ENCODE data around the gene CCDC152.
"Not testable (repeated sequence)": the region's sequence is repeated elsewhere in the genome, so short reads cannot be mapped to it uniquely, and the experiment has no call there.

The CCDC152 gene

DNA sequence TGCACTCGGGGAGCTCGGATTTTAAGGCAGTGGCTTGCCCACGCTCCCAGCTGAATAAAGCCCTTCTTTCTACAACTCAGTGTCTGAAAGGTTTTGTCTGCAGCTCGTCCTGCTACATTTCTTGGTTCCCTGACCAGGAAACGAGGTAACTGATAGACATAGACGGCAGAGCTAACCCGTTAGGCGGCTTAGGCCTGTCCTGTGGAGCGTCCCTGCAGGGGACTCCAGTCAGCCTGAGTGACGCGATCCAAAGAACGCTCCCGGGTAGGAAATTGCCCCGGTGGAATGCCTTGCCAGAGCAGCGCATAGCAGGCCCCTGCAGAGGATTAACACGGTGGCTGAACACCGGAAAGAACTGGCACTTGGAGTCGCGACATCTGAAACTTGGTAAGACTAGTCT, 56.9 kb downstream of the CCDC152 start:
- no peaks in the 10 kb centered on the region for H3K27me3 Mint-ChIP-seq
- DNase-seq (no peak), ATAC-seq (replicated peaks) (no peak)
- peaks cover 0 to 9% of the 10 kb centered on the region in 2 donors for H3K4me1 Mint-ChIP-seq
- H3K27ac Mint-ChIP-seq: no peak overlapping the region
- H3K9me3 Mint-ChIP-seq: no peaks in the 10 kb centered on the region
- no peaks in the 10 kb centered on the region for H3K36me3 Mint-ChIP-seq
- H3K4me3 Mint-ChIP-seq: no peak overlapping the region

DNA sequence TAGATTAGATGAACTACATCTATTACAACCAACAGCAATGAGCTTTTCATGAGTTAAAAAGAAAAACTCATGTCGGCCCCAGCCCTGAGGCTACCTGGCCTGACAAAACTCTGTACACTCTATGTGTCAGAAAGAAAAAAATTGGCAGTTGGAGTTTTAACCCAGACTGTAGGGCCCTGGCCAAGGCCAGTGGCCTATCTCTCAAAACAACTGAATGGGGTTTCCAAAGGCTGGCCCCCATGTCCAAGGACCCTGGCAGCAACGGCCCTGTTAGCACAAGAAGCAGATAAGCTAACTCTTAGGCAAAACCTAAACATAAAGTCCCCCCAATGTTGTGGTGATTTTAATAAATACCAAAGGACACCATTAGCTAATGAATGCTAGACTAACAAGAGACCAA, 59.9 kb downstream of the CCDC152 start:
- H3K36me3 Mint-ChIP-seq; H3K27me3 Mint-ChIP-seq; H3K9me3 Mint-ChIP-seq; ATAC-seq (replicated peaks); H3K27ac Mint-ChIP-seq; H3K4me3 Mint-ChIP-seq; H3K4me1 Mint-ChIP-seq; DNase-seq: not testable (repeated sequence)

DNA sequence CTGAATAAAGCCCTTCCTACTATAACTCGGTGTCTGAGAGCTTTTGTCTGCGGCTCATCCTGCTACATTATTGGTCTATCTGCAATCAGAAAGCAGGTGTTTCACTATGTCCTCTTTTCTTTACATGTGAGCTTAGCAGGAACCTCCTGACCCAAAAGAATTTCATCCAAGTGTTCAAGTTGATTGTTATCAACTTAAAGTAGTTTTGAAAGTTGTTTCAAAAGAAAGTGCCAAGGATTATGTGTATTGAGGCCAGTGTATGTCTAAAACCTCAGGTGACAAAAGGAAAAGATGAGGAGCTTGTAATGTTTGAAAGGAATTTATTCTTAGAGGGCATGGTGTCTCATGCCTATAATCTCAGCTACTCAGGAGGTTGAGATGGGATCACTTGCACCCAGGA, 63.1 kb downstream of the CCDC152 start:
- no peaks in the 10 kb centered on the region for H3K27me3 Mint-ChIP-seq
- H3K36me3 Mint-ChIP-seq: no peaks in the 10 kb centered on the region
- H3K9me3 Mint-ChIP-seq: no peaks in the 10 kb centered on the region
- ATAC-seq (replicated peaks): no peak
- H3K4me1 Mint-ChIP-seq: no peaks in the 10 kb centered on the region
- no peak overlapping the region for H3K27ac Mint-ChIP-seq
- no peak for DNase-seq
- H3K4me3 Mint-ChIP-seq: no peak overlapping the region

DNA sequence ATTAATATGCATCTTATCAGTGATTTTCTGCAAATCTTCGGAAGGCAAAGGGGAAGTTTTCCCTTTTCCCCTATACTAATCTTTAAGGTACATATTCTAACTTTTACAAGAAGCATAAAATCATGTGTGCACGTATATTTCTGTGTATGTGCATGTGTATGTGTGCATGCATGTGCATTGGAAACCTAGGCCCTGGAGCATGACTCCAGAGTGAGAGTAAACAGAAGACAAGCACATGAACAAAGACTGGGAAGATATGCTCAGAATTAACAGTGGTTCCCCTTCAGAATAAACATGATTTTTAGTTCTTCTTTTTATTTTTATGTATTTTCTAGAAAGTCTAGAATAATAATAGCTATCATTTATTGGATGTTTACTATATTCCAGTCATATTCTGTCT, 65.9 kb downstream of the CCDC152 start:
- no peaks in the 10 kb centered on the region for H3K36me3 Mint-ChIP-seq
- no peak overlapping the region for H3K4me3 Mint-ChIP-seq
- peaks cover 0 to 7% of the 10 kb centered on the region in 2 donors for H3K27me3 Mint-ChIP-seq
- H3K9me3 Mint-ChIP-seq: no peaks in the 10 kb centered on the region
- ATAC-seq (replicated peaks) (no peak), DNase-seq (no peak)
- no peak overlapping the region for H3K27ac Mint-ChIP-seq
- peaks cover 2 to 3% of the 10 kb centered on the region in 2 donors for H3K4me1 Mint-ChIP-seq

DNA sequence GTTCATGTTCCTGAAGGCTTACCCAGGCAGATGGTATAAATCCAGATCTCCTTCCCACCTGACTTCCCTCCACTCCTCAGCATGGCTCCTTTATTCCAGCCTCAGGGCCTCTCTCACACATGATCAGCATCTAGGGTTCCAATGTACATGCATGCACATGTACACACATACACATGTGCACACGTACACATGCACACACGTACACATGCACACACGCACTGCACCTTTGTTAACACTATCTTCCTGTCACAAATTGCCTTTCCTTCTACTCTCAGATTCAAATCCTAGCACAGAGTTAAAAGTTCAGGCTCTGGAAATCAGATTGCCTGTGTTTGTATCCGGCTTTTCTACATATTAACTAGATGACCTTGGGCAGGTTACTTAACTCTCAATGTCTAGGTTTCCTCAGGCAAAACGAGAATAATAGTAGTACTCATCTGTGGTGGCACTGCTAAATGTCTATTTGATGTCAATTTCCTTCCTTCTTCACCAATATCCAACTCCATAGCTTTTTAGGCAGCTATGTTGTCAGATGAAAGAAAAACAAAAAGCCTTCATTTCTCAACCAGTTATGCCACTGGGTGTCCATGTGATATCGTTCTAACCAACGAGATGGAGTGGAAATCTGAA, 67.8 kb downstream of the CCDC152 start:
- Mint-ChIP-seq H3K27ac (no peak overlapping the region), H3K4me1 (peaks cover 2 to 7% of the 10 kb centered on the region in 2 donors), H3K27me3 (peaks cover 0 to 7% of the 10 kb centered on the region in 2 donors), H3K9me3 (no peaks in the 10 kb centered on the region), H3K4me3 (no peak overlapping the region), H3K36me3 (no peaks in the 10 kb centered on the region)
- ATAC-seq (replicated peaks) (no peak), DNase-seq (no peak)

DNA sequence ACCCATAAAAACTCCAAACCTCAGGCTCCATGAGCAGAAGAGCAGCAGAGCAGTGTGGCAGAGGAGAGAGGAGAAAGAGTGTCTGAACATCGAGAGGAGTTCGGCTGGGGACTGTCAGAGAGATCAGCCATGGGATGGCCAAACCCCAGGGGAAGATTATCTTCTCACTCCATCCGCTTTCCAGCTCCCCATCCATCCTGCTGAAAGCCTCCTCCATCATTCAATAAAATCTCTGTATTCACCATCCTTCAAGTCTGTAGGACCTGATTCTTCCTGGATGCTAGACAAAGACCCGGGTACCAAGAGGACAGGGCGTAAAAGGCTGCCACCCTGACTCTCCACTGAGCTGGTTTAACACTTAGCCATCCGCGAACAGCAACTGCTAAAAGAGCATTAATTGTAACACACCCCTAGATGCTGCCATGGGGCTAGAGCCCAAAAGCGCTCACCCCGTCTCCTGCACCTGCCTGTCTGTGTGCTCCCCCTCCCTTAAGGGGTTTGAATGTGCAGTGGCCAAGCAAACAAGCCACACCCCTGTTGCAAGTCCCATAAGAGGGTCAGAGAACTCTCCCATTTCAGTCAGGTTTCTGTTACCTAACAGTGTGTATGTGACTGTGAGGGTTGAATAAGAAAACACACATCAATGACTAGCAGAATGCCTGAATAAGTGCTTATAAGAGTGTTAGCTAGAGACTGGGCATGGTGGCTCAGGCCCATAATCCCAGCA, 69.0 kb downstream of the CCDC152 start:
- Mint-ChIP-seq H3K4me1 (peaks cover 2 to 7% of the 10 kb centered on the region in 2 donors), H3K27me3 (peaks cover 0 to 7% of the 10 kb centered on the region in 2 donors), H3K4me3 (no peak overlapping the region), H3K9me3 (no peaks in the 10 kb centered on the region), H3K27ac (no peak overlapping the region), H3K36me3 (no peaks in the 10 kb centered on the region)
- ATAC-seq (replicated peaks) (no peak), DNase-seq (no peak)

DNA sequence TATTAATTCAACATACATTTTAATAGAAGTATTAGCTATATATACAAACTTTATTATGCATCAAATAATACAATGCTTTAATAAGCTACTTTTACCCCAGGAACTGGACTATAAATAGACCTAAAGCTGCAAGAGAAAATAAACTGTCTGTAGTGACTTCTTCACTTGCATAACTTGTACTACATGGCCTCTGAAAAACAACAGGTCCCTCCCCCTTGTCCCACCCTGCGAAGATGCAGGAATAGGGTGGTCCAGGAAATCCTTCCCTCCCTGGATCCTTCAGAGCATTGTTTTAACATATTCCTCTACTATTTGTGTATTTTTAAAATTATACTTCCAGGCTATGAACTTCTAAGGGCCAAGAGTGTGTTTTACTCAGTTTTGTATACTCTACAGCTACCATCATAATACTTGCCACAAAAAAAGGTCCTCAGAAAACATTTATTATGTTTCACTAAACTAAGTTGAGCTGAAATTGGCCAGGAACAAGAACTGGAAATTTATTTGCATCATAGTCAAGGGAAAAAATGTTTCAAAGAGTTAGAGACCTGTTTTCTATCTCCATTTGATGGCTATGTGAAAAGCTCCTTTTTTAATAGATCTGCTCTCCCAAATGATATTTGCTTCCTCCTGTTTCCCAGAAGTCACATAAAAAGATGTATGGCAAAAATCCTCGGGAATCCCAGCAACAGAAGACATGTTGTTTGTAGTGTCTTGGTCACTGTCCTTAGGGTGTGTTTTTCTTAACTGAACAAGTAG, 70.3 kb downstream of the CCDC152 start:
- Mint-ChIP-seq H3K27ac (no peak overlapping the region), H3K4me3 (no peak overlapping the region), H3K9me3 (no peaks in the 10 kb centered on the region), H3K36me3 (no peaks in the 10 kb centered on the region), H3K4me1 (peaks cover 2 to 7% of the 10 kb centered on the region in 2 donors), H3K27me3 (peaks cover 0 to 7% of the 10 kb centered on the region in 2 donors)
- ATAC-seq (replicated peaks): no peak
- DNase-seq: no peak

DNA sequence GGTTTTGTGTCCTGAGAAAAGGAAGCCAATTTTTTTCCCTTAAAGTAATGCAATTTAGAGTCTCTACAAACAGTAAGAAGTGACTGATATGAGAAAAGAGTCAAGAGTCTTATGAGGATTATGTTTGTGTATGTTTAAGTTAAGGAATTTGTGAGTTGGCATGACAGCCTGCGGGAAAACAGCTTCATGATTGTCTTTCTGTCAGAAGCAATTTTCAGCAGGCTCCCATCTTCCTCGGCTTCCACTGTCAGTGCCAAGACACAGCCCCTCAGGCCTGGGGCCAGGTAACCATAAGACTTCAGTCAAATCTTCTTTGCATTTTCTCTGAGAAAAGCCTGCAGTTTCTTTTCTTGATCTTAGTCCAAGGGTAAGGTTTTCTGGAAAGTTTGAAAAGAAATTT, 72.1 kb downstream of the CCDC152 start:
- peaks cover 0 to 7% of the 10 kb centered on the region in 2 donors for H3K27me3 Mint-ChIP-seq
- DNase-seq (no peak), ATAC-seq (replicated peaks) (no peak)
- H3K4me3 Mint-ChIP-seq: no peak overlapping the region
- no peaks in the 10 kb centered on the region for H3K9me3 Mint-ChIP-seq
- H3K27ac Mint-ChIP-seq: no peak overlapping the region
- H3K4me1 Mint-ChIP-seq: peaks cover 2 to 7% of the 10 kb centered on the region in 2 donors
- H3K36me3 Mint-ChIP-seq: no peaks in the 10 kb centered on the region

DNA sequence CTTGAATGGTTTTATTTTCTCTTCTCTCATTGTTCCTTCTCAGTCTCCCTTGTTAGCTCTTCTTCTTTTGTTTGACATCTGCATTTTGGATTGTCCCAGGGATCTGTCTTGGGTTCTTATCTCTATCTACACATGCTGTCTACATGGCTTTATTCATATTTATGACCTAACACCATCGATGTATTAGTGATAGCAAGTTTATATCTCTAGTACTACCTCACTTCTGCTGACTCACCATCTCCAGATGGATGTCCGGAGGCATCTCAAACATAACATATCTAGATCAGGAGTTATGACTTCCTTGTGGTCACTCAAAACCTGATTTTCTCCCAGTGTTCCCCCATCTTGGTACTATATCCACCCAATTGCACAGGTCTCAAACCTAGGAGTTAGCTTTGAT, 74.3 kb downstream of the CCDC152 start:
- no peak overlapping the region for H3K4me3 Mint-ChIP-seq
- no peaks in the 10 kb centered on the region for H3K27me3 Mint-ChIP-seq
- no peaks in the 10 kb centered on the region for H3K36me3 Mint-ChIP-seq
- H3K4me1 Mint-ChIP-seq: peaks cover 2 to 7% of the 10 kb centered on the region in 2 donors
- no peak overlapping the region for H3K27ac Mint-ChIP-seq
- peaks cover 0 to 1% of the 10 kb centered on the region in 2 donors for H3K9me3 Mint-ChIP-seq
- ATAC-seq (replicated peaks): no peak
- no peak for DNase-seq

DNA sequence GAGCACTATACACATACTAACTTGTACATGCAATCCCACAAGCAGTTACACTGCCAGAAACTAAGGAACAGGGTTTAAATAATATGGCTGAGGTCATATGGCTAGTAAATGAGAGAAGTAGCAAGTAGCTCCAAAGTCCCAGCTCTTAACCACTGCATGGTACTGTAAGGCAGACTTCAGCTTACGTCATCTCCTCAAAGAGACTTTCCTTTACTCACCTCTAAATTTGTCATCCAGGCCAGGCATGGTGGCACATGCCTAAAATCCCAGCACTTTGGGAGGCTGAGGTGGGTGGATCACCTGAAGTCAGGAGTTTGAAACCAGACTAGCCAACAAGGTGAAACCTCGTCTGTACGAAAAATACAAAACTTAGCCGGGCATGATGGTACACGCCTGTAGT, 75.4 kb downstream of the CCDC152 start:
- peaks cover 2 to 7% of the 10 kb centered on the region in 2 donors for H3K4me1 Mint-ChIP-seq
- ATAC-seq (replicated peaks): no peak

DNA sequence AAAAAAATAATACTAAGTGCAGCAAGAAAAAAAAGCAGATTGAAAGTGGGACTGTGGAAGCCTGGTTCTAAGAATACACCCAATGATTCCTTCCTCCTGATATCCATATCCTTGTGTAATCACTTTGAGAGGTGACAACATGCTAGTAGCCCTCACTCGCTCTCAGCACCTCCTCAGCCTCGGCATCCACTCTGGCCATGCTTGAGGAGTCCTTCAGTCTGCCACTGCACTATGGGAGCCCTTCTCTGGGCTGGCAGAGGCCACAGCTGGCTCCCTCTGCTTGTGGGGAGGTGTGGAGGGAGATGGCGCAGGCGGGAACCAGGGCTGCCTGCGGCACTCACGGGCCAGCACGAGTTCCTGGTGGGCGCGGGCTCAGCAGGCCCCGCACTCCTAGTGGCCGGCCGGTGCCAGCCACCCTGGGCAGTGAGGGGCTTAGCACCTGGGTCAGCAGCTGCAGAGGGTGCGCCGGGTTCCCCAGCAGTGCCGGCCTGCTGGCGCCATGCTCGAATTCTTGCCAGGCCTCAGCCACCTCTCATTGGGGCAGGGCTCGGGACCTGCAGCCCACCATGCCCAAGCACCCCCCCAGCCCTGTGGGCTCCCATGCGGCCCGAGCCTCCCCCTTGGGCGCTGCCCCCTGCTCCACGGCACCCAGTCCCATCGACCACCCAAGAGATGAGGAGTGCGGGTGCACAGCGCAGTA, 79.6 kb downstream of the CCDC152 start:
- DNase-seq: no peak
- Mint-ChIP-seq H3K9me3 (peaks cover 0 to 1% of the 10 kb centered on the region in 2 donors), H3K4me3 (no peak overlapping the region), H3K27me3 (peaks cover 3 to 11% of the 10 kb centered on the region in 2 donors), H3K27ac (no peak overlapping the region), H3K36me3 (no peaks in the 10 kb centered on the region), H3K4me1 (no peaks in the 10 kb centered on the region)
- ATAC-seq (replicated peaks): no peak

More for the DNA sequence above, 75.4 kb downstream of the CCDC152 start:
- H3K27ac Mint-ChIP-seq: no peak overlapping the region
- H3K36me3 Mint-ChIP-seq: no peaks in the 10 kb centered on the region
- DNase-seq: no peak
- H3K27me3 Mint-ChIP-seq: no peaks in the 10 kb centered on the region
- no peak overlapping the region for H3K4me3 Mint-ChIP-seq
- peaks cover 0 to 1% of the 10 kb centered on the region in 2 donors for H3K9me3 Mint-ChIP-seq

DNA sequence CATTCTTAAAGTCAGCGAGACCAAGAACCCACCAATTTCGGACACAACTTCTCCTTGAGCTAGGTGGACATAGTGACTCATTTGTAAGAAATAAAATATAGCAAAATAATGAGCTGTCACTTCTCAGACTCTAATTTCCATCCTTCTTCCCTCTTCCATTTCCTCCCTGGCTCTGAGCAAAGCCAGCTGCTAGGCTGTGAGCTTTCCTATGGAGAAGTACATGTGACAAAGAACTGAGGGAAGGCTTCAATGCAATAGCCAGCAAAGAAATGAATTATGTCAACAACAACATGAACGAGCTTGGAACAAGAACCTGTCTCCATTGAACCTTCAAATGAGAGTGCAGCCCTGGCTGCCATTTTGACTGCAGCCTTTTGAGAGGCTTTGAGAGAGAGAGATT, 81.0 kb downstream of the CCDC152 start:
- ATAC-seq (replicated peaks) (no peak), DNase-seq (no peak)
- no peaks in the 10 kb centered on the region for H3K4me1 Mint-ChIP-seq
- peaks cover 3 to 13% of the 10 kb centered on the region in 2 donors for H3K27me3 Mint-ChIP-seq
- no peak overlapping the region for H3K27ac Mint-ChIP-seq
- peaks cover 0 to 1% of the 10 kb centered on the region in 2 donors for H3K9me3 Mint-ChIP-seq
- no peaks in the 10 kb centered on the region for H3K36me3 Mint-ChIP-seq
- no peak overlapping the region for H3K4me3 Mint-ChIP-seq

DNA sequence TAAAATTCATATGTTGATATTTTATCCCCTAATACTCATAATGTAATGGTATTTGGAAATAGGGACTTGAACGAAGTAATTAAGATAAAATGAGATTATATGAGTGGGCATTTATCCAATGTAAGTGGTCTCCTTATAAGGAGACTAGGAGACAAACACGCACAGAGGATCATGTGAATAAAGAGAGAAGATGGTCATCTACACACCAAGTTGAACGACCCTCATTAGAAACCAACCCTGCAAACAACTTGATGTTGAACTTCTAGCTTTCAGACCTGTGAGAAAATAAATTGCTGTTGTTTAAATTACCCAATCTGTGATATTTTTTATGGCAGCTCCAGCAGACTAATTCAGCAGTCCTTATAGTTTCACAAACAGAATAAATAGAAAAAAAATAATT, 82.6 kb downstream of the CCDC152 start:
- H3K9me3 Mint-ChIP-seq: peaks cover 0 to 1% of the 10 kb centered on the region in 2 donors
- DNase-seq (no peak), ATAC-seq (replicated peaks) (no peak)
- no peak overlapping the region for H3K27ac Mint-ChIP-seq
- no peaks in the 10 kb centered on the region for H3K4me1 Mint-ChIP-seq
- no peak overlapping the region for H3K4me3 Mint-ChIP-seq
- no peaks in the 10 kb centered on the region for H3K36me3 Mint-ChIP-seq
- H3K27me3 Mint-ChIP-seq: peaks cover 3 to 13% of the 10 kb centered on the region in 2 donors

DNA sequence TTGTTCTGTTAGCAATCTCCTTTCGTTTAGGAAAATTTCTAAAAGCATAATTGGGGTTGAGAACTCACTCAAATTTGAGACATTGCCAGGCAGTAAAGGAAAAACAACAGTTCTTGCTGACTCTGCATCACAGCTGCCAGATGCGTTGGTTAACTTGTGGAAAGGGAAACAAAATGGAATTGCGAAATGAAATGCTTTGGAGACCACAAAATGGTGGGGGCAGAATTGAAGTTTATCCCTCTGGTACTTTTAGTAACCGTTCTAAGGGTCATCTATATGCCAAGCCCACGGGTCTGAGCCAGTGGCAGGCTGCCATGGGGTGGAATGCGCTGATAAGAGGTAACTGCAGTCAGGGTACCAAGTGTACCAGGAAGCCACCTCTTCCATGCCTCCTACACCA, 83.7 kb downstream of the CCDC152 start:
- peaks cover 0 to 1% of the 10 kb centered on the region in 2 donors for H3K9me3 Mint-ChIP-seq
- no peaks in the 10 kb centered on the region for H3K4me1 Mint-ChIP-seq
- no peak overlapping the region for H3K27ac Mint-ChIP-seq
- DNase-seq: no peak
- peaks cover 3 to 13% of the 10 kb centered on the region in 2 donors for H3K27me3 Mint-ChIP-seq
- no peak for ATAC-seq (replicated peaks)
- no peaks in the 10 kb centered on the region for H3K36me3 Mint-ChIP-seq
- no peak overlapping the region for H3K4me3 Mint-ChIP-seq
